ENCODE results near the gene UBR2.
"Not testable (repeated sequence)": the region's sequence is repeated elsewhere in the genome, so short reads cannot be mapped to it uniquely, and the experiment has no call there.

Gene UBR2

GRCh38 chr6:42555477-42556457, 8.1 kb upstream of the UBR2 start:
- no peak for FAIRE-seq
- no peak for TF ChIP-seq CTCF (IDR thresholded peaks at IDR 0.05; ENCODE audit: insufficient read depth, missing control alignments)
- no peak for DNase-seq (ENCODE audit: insufficient read length, low spot score)

GRCh38 chr6:42556462-42556861, 7.4 kb upstream of the UBR2 start:
- TF ChIP-seq CTCF (IDR thresholded peaks at IDR 0.05; ENCODE audit: insufficient read depth, missing control alignments), result no peak
- no peak for DNase-seq (ENCODE audit: insufficient read length, low spot score)
- no peak for FAIRE-seq

GRCh38 chr6:42559276-42559675, 4.6 kb upstream of the UBR2 start:
- not testable (repeated sequence) for FAIRE-seq; DNase-seq (ENCODE audit: insufficient read length, low spot score)

GRCh38 chr6:42561986-42562385, 1.8 kb upstream of the UBR2 start:
- FAIRE-seq, result no peak
- no peak for TF ChIP-seq CTCF (IDR thresholded peaks at IDR 0.05; ENCODE audit: insufficient read depth, missing control alignments)
- no peak for DNase-seq (ENCODE audit: insufficient read length, low spot score)

- FAIRE-seq (no peak), DNase-seq (ENCODE audit: insufficient read length, low spot score) (no peak)
- no peak for TF ChIP-seq CTCF (IDR thresholded peaks at IDR 0.05; ENCODE audit: insufficient read depth, missing control alignments)
Measured at GRCh38 chr6:42562788-42563405, 932 bp upstream of the UBR2 start.

- DNase-seq (ENCODE audit: insufficient read length, low spot score) (no peak), FAIRE-seq (no peak)
- no peak for TF ChIP-seq CTCF (IDR thresholded peaks at IDR 0.05; ENCODE audit: insufficient read depth, missing control alignments)
Measured at GRCh38 chr6:42564506-42564825, 637 bp downstream of the UBR2 start.

- FAIRE-seq (no peak), DNase-seq (ENCODE audit: insufficient read length, low spot score) (no peak)
- TF ChIP-seq CTCF (IDR thresholded peaks at IDR 0.05; ENCODE audit: insufficient read depth, missing control alignments), result no peak
Measured at GRCh38 chr6:42565823-42566613, 2.2 kb downstream of the UBR2 start.
